Neural cell (in vitro differentiated cells): ENCODE results near the gene HDAC4. TPM values are rescaled to one million over a fixed set of nuclear protein-coding genes. Genes with fewer than 3 reads are reported as not detected.

Experiments used
- H2AFZ ChIP-seq: fragments of 200-600, 300-800 bp; sonication (generic), shearing (Covaris generic); 2 replicates; pipeline ENCODE4 v1.6.0; 2014; ENCODE audit warnings: low read depth, mild to moderate bottlenecking, antibody characterized with exemption, low read length, moderate library complexity
- H3F3A ChIP-seq: fragments of 200-600 bp; shearing (Covaris generic); 2 replicates; pipeline ENCODE4 v1.6.1; 2016; ENCODE audit warnings: mild to moderate bottlenecking, moderate library complexity, mixed read lengths, antibody characterized with exemption, low read length; ENCODE audit not compliant: insufficient read depth, poor library complexity, severe bottlenecking
- H3K27ac ChIP-seq: fragments of 200-600, 300-800 bp; sonication (generic), shearing (Covaris generic); 2 replicates; pipeline ENCODE4 v1.5.1; 2014; ENCODE audit warnings: mild to moderate bottlenecking, low read length, moderate library complexity
- H3K27me3 ChIP-seq: fragments of 300-800, 200-600 bp; sonication (generic), shearing (Covaris generic); 2 replicates; pipeline ENCODE4 v1.6.0; 2014; ENCODE audit warnings: mild to moderate bottlenecking, low read depth, low read length, moderate library complexity; ENCODE audit not compliant: insufficient read depth
- H3K36me3 ChIP-seq: fragments of 300-800, 200-600 bp; sonication (generic), shearing (Covaris generic); 2 replicates; pipeline ENCODE4 v1.5.1; 2014; ENCODE audit warnings: mild to moderate bottlenecking, antibody characterized with exemption, low read length, moderate library complexity; ENCODE audit not compliant: insufficient read depth
- H3K4me2 ChIP-seq: fragments of 300-800, 200-600 bp; sonication (generic), shearing (Covaris generic); 2 replicates; pipeline ENCODE4 v1.6.0; 2014; ENCODE audit warnings: mild to moderate bottlenecking, low read length
- H3K4me3 ChIP-seq: fragments of 300-800, 200-600 bp; sonication (generic), shearing (Covaris generic); 2 replicates; pipeline ENCODE4 v1.5.1; 2014; ENCODE audit warnings: mild to moderate bottlenecking, low read length, moderate library complexity
- H3K79me2 ChIP-seq: fragments of 200-600 bp; shearing (Covaris generic); replicated peaks from 2 replicates; pipeline ENCODE4 v1.6.0; 2014; ENCODE audit warnings: mild to moderate bottlenecking, low read length, moderate library complexity; ENCODE audit not compliant: insufficient read depth
- H3K9ac ChIP-seq: fragments of 300-800, 200-600 bp; sonication (generic), shearing (Covaris generic); 2 replicates; pipeline ENCODE4 v1.6.1; 2016; ENCODE audit warnings: mild to moderate bottlenecking, low read length, mixed read lengths
- H3K9me2 ChIP-seq: fragments of 200-600 bp; shearing (Covaris generic); 2 replicates; pipeline ENCODE4 v1.6.1; 2016; ENCODE audit warnings: mild to moderate bottlenecking, low read length, mixed read lengths; ENCODE audit not compliant: insufficient read depth
- H3K9me3 ChIP-seq: fragments of 200-600, 300-800 bp; sonication (generic), shearing (Covaris generic); 2 replicates; pipeline ENCODE4 v1.6.1; 2016; ENCODE audit warnings: mild to moderate bottlenecking, mixed run types, low read length, moderate library complexity, mixed read lengths
- H4K20me1 ChIP-seq: fragments of 200-600 bp; shearing (Covaris generic); 2 replicates; pipeline ENCODE4 v1.6.1; 2016; ENCODE audit warnings: mild to moderate bottlenecking, mixed run types; ENCODE audit not compliant: insufficient read depth
- CTCF ChIP-seq: fragments of 450-650 bp; IDR thresholded peaks from 2 replicates; pipeline ENCODE4 v1.5.1; 2014; ENCODE audit warnings: antibody characterized with exemption, mild to moderate bottlenecking, moderate library complexity; ENCODE audit not compliant: poor library complexity, severe bottlenecking
- EP300 ChIP-seq: fragments of 450-650 bp; conservative IDR thresholded peaks from 2 replicates; pipeline ENCODE4 v1.6.1; 2014; ENCODE audit warnings: antibody characterized with exemption, mild to moderate bottlenecking, moderate library complexity; ENCODE audit not compliant: poor library complexity, severe bottlenecking
- EZH2 ChIP-seq: fragments of 200-600, 300-800 bp; shearing (Covaris generic), sonication (generic); IDR thresholded peaks from 2 replicates; pipeline ENCODE4 v1.6.1; 2014; ENCODE audit warnings: antibody characterized with exemption, low read length, borderline replicate concordance, mild to moderate bottlenecking; ENCODE audit not compliant: insufficient read depth, poor library complexity, severe bottlenecking
- MXI1 ChIP-seq: fragments of 450-650 bp; conservative IDR thresholded peaks from 2 replicates; pipeline ENCODE4 v1.6.1; 2014; ENCODE audit warnings: antibody characterized with exemption, mild to moderate bottlenecking; ENCODE audit not compliant: poor library complexity, severe bottlenecking
- POLR2AphosphoS5 ChIP-seq: IDR thresholded peaks from 2 replicates; pipeline ENCODE4 v1.6.1; 2012
- RAD21 ChIP-seq: fragments of 450-650 bp; conservative IDR thresholded peaks from 2 replicates; pipeline ENCODE4 v1.6.1; 2014; ENCODE audit warnings: antibody characterized with exemption, mild to moderate bottlenecking, moderate library complexity
- REST ChIP-seq: IDR thresholded peaks from 2 replicates; pipeline ENCODE4 v1.6.1; 2012; ENCODE audit warnings: borderline replicate concordance
- SMC3 ChIP-seq: fragments of 450-650 bp; conservative IDR thresholded peaks from 2 replicates; pipeline ENCODE4 v1.6.1; 2014; ENCODE audit warnings: antibody characterized with exemption, mild to moderate bottlenecking, moderate library complexity; ENCODE audit not compliant: poor library complexity
- TAF1 ChIP-seq: IDR thresholded peaks from 2 replicates; pipeline ENCODE4 v1.6.1; 2012; ENCODE audit warnings: low read depth
- polyA plus RNA-seq: library from polyadenylated mRNA; depleted of rRNA; stranded (reverse); fragments of >200 nt; gene quantifications from 2 replicates; pipeline ENCODE4 v1.2.3, GENCODE V29; 2014

HDAC4 gene
- polyA plus RNA-seq, 1 donor from 2014 or later, result 3.4 TPM

- H3K9ac ChIP-seq, result peak overlapping the region; percentile 16
Measured at GRCh38 chr2:239190921-239191885, 209.6 kb downstream of the HDAC4 start.

GRCh38 chr2:239190361-239190760 is 210.5 kb downstream of the HDAC4 start:
- H3K79me2 ChIP-seq, result no peaks in the 10 kb centered on the region
- no peaks in the 10 kb centered on the region for H3K36me3 ChIP-seq
- H3K9ac ChIP-seq, result no peak overlapping the region
- no peak overlapping the region for H3K4me2 ChIP-seq
- H3K27ac ChIP-seq, result no peak overlapping the region
- H3K9me3 ChIP-seq, result no peaks in the 10 kb centered on the region
- H3K27me3 ChIP-seq, result no peaks in the 10 kb centered on the region
- TF ChIP-seq EP300, result no peak
- TF ChIP-seq RAD21, result no peak
- no peak for TF ChIP-seq EZH2
- TF ChIP-seq MXI1, result no peak
- no peak for TF ChIP-seq REST
- H3F3A ChIP-seq, result no peaks in the 10 kb centered on the region
- no peak overlapping the region for H2AFZ ChIP-seq
- H3K4me3 ChIP-seq, result no peak overlapping the region
- no peaks in the 10 kb centered on the region for H4K20me1 ChIP-seq
- no peaks in the 10 kb centered on the region for H3K9me2 ChIP-seq

More at GRCh38 chr2:239190921-239191885, 209.6 kb downstream of the HDAC4 start:
- Histone ChIP-seq H3K9me2 (no peaks in the 10 kb centered on the region), H2AFZ (no peak overlapping the region), H3F3A (no peaks in the 10 kb centered on the region), H3K79me2 (no peaks in the 10 kb centered on the region), H3K4me3 (peak overlapping the region; percentile 34), H3K27ac (peak overlapping the region; percentile 16), H3K36me3 (no peaks in the 10 kb centered on the region), H3K4me2 (no peak overlapping the region), H3K27me3 (no peaks in the 10 kb centered on the region), H4K20me1 (no peaks in the 10 kb centered on the region), H3K9me3 (no peaks in the 10 kb centered on the region)
- no peak for TF ChIP-seq CTCF
- TF ChIP-seq TAF1, result no peak
- TF ChIP-seq SMC3, result no peak
- no peak for TF ChIP-seq MXI1
- TF ChIP-seq EZH2, result no peak
- no peak for TF ChIP-seq POLR2AphosphoS5
- no peak for TF ChIP-seq RAD21
